GDM1 (cell line): ENCODE measurements around the gene RGS2.

Experiments
- DNase-seq: peaks from one replicate; lab custom pipeline; 2025; lab: John Stamatoyannopoulos, UW

RGS2 gene, protein sequence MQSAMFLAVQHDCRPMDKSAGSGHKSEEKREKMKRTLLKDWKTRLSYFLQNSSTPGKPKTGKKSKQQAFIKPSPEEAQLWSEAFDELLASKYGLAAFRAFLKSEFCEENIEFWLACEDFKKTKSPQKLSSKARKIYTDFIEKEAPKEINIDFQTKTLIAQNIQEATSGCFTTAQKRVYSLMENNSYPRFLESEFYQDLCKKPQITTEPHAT

DNA sequence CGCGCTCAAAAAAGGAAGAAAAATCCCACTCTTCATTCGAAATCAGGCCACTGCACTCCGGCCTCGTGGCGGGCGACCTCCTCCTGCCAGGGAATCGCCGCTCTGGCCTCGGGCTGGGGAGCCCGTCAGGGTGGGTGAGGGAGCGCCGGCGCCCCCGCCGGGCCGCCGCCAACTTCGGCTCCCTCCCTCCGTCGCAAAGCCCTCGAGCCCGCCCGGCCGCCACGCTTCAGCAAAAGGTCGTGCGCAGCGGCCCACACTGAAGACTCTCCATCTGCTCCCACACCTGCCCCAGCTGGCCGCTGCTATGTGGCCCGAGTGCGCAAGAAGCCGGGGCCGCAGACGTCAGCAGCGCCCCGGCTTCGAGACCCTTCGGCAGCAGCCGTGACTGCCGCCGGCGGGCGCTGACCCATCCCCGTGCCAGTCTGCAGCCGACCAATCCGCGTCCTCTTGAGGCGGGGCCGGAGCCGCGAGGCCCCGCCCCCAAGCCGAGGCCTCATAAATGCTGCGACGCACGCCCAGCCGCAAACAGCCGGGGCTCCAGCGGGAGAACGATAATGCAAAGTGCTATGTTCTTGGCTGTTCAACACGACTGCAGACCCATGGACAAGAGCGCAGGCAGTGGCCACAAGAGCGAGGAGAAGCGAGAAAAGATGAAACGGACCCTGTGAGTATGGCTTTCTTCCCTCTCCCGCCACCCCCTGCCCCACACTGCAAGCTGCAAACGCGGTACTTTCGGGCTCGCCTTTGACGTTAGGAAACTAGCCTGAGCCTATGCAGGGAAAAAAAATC is at the start of gene RGS2:
Gene RGS2, plus strand, starts transcription at position 522 of the 789 bp plus-strand sequence. Its CDS starts 33 bp downstream, at position 555.
- DNase-seq, result peak; percentile 79

DNA sequence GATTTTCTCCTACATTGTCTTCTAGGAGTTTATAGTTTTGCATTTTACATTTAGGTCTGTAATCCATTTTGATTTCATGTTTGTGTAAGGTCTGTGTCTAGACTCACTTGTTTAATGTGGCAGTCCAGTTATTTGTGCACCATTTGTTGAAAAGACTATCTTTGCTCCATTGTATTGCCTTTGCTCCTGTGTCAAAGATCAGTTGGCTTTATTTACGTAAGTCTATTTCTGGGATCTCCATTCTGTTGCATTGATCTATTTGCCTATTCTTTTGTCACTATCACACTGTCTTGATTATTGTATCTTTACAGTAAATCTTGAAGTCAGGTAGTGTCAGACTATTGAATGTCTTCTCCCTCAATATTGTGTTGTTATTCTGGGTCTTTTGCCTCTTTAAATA is 49.7 kb upstream of the RGS2 start:
- DNase-seq, result no peak

DNA sequence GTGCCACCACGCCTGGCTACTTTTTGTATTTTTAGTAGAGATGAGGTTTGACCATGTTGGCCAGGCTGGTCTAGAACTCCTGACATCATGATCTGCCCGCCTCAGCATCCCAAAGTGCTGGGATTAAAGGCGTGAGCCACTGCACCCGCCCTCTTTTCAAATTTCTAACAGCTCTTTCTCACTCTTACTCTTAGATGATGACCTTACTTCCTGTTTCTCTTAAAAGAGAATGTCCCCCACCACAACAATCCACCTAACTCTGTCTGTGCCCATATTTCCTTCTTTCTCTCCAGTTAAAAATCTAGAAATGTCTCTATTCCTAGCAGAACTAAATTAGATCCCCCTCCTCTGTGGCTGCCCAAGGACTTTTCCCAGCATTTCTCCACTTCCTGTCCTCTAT is 46.6 kb upstream of the RGS2 start:
- no peak for DNase-seq

DNA sequence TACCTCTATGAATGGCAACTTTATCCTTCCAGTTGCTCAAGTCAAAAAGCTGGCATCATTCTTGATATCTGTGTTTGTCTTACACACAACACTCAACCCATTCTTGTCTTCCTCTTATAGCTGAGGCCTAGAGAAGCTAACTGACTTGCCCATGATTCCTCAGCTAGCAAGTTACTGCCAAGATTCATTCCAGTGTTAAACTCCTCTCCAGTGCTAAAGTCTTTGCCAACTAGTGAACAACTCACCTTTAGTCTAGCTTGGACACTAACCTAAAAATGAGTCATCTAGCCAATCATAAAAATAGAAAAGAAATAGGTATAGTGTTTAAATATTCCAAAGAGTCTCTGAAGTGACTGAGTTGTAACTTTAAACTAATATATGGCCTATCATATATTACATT is 45.6 kb upstream of the RGS2 start:
- no peak for DNase-seq

DNA sequence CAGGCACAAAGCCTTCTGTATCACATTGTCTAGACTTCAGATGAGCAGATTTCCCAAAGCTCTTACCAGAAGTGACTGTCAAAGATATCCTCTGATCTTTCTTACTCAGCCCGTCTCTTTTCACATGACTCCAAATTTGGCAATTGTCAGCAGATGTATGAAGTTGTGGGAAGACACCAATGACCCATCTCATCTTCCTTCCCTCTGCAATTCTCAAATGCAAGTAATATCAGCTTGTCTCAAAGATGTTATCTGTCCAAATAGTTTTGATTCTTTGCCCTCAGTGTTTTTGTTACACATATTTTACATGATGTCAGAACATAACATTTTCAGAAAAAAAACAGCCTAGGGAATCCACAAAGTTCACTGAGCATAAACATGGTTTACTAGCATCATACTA is 45.1 kb upstream of the RGS2 start:
- no peak for DNase-seq

DNA sequence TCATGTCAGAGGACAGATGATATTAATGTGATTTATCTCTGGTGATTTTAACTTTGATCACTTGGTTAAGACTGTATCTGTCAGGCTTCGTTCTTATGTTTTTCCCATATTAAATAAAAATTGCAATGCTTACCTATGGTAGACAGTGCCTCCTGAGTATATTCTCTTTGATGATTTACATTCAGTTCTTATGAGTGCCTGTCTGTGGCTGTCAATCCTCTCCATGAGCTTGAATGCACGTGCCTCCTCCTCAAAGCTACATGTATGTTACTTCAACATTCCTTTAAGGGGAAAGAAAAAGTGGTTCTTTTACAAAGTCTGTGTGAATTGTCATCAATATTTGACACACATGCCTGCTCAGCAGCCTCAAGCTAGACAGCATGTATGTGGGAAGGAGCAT is 44.2 kb upstream of the RGS2 start:
- DNase-seq, result no peak

DNA sequence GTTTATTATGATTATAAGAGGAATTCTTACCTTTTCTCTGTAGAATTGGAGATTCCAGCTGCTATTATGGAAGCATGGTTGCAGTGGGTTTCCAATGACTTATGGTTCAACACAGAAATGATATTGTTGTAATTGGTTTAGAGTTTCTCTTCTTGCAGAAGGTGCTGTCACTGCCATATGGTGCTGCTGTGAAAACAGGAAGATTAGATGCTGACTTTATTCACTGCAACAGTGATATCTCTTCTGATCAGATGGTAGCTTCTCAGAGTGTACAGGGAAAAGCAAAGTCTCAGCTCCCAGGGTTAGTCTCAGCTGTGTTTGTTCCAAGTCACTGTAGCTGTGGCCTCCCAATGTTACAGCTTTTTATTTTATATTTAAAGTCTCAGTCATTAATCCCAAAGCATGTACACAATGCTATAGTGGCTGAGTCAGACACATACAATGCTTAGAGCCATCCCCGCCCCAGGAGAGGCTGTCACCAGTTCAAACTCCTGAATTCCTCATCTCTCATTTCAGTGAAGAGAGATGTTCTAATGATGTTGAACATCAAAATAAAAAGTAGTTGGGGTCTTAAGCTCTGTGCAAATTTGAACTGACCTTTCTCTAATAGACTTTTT is 42.7 kb upstream of the RGS2 start:
- no peak for DNase-seq

DNA sequence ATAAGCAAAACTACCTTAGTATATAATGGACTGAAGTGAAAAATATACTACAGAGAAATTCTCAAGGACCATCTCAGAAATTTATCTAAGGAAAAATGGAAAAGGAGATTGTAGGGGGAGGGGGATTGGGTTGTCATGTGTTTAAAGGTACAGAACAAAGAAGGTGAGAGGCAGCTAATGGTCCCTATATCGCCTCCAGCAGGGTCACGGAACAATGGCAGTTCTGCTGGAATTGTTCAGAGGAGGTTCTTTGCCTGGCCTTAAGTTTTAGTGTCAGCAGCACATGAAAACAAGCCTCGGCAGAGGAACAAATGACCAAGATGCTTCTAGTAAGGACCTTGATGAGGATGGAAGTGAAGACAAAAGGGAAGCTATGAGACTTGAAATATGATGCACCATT is 42.0 kb upstream of the RGS2 start:
- DNase-seq, result no peak

DNA sequence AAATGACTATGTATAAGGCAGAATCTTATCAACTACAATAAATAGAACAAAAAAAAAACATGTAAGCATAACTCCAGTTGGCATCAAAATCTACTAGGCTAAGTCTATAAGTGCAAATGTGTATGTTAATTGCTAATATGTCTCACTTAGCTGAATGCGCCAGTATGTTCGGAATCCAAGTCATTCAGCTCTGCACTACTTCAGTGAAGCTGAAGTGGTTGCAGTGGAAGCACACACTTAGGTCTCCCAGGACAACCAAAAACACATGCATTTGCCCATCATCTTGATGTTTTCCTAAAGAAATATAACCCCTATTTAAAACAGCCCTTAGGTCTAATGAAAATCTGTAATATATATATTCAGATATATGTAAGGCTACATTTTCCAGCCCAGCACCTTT is 41.0 kb upstream of the RGS2 start:
- no peak for DNase-seq

DNA sequence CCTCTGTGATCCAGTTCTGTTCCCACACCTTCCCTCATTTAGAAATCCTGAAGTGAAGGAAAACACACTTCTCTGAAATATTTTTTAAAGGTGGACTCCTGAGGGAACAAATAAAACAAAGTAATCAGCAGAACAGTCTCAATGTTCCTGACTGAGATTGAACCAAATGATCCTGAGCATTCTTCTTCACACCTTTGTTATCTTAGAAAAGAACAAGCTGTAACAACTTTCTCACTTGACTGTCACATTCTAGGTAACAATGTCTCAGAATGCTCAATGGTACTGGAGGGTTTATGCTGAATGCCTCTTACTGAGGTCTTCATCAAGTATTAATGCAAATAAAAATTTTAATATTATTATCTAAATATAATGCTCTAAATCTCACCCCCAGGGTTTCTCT is 40.4 kb upstream of the RGS2 start:
- DNase-seq, result no peak

DNA sequence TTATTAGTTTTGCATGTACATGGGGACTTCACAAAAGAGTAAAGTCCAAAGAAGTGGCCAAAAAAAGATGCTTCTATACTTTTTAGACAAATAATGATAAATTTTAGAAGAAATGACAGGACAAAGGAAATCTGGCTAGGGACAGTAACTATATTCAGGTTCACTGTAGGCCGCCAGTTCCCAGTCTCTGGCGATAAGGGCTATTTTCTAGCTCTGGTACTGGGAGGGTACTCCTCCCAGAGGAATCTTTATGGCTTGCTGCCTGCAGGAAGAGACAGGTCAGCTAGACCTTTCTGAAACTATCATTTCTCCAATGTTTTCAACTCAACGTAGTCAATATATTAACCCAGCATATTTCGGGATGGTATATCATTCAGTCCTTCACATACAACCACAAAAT is 37.5 kb upstream of the RGS2 start:
- DNase-seq, result no peak

DNA sequence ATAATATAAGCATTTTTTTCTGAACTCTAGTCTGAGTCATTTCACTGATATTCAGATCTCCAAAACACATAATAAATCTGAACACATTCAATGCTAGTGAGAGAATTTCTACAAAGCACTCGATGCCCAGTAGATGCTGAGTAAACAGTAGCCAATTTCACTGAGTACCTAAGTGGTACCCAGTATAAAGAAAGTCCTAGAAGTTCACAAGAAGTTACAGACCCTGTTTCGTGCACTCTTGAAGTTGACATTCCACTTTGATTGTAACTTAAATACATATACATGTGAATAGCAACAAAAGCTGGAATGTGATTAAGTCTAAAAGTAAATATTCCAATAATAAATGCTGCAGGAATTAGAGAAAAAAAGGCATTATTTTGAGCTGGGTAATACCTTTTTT is 33.2 kb upstream of the RGS2 start:
- no peak for DNase-seq

DNA sequence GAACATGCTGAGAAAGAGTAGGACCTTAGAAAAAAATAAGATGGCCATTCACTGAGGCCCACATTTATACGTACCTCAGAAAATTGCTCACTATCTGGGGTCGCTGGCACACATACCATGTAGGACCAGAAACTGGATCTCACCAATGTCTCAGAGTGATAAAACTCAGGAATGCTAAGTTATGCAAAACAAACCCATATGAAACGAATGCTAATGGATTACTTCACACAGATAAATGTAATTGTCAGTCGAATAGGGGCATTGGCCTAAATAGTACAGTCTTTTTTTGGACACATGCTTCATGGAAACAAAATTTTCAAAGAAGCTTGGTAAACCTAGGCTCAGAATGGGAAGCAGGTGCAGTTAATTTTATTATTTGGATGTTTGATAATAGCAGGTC is 32.6 kb upstream of the RGS2 start:
- DNase-seq, result no peak

DNA sequence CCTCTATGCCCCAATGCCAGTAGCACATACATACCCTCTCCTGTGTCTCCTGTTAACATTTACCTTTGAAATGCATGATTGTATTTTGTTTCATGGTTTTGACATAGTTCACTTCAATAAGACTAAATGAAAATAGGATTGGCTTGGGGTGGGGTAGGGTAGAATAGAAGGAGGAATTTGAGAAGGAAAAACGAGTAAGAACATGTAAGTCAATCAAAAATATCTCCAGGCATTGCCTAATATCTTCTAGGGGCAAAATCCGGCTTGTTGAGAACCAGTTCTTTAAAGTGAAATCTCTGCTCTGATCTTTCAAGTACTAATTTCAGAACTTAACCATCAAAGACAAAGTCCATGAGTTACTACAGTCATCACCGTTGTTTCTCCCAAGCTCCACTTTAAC is 31.8 kb upstream of the RGS2 start:
- DNase-seq, result no peak

DNA sequence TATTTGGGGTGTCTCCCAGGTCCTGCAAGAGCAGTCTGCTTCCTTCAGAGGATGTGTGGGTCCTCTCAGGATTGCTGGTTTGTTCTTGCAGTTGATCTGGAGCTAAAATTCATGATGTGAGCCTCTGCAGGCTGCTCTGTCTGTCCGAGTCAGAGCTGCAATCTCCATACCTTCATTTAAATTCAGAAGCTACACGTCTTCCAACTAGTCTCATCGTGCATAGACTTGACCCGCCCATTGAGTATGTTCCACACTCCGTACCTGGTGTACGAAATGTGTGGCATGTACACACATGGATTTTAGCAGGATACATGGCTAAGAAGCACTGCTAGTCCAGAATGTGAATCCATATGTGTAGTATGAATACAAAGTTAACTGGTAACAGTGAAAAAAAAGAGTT is 25.0 kb upstream of the RGS2 start:
- no peak for DNase-seq

DNA sequence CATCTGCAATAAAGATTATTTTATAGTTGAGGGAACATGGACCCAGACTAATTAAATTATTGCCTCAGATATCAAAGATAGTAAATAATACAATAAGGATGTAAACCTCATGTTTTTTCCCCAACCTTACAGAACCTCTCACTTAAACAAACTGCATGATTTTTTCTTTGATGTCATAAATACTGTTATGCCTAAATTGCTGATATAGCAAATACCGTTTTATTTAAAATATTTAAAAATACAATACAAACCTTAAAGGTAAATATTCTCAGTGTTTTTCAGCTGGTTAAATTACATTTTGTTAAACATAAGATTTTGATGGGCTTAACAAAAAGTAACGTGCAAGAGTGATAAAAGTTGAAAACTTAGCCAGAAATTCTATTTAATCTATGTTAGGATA is 24.4 kb upstream of the RGS2 start:
- DNase-seq, result no peak

DNA sequence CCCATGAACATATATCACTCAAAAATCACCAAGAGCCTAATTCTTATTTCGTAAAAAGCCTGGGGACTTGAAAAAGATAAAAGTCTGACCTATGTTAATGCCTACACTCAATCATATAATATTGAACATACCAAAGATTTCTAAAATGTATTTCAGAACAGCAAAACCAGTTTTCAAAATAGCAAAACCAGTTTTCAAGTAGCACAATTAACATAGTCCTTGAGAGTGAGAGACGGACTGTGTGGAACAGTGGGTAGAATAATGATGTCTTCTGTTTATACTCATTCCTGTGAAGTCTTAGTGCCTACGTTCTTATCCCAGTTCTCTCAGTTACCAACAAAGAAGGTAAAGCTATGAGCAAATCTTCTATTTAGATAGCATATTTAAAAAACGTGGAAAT is 22.3 kb upstream of the RGS2 start:
- no peak for DNase-seq

DNA sequence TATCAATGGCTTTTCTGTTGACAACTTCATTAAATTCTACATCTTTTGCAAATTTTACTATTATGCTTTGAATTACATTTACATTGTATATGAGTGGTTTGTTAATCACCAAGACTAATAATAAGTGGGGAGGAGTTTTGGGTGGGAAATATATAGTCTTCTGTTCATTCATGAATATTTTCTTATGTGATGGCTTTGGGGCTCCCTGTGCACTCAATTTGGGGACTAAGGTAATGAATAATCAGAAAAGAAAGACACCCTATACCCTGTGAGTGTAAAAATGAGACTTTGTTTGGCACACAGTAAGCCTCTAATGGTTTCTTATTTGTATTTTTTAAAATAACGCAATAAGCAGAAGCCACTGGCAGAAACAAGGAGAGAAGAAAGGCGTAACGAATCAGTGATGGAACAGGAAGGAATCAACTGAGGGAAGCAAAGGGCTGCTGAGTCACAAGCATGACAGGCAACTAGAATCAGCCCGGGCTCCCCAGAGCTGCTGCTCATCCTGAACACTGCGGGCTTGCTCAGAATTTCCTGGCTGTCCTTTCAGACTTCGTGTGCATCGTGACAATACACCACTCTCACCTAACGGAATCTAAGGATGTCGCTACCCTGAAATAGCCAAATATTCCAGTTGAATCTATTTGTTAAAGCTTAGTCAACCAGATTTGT is 20.8 kb upstream of the RGS2 start:
- DNase-seq, result peak; percentile 5

DNA sequence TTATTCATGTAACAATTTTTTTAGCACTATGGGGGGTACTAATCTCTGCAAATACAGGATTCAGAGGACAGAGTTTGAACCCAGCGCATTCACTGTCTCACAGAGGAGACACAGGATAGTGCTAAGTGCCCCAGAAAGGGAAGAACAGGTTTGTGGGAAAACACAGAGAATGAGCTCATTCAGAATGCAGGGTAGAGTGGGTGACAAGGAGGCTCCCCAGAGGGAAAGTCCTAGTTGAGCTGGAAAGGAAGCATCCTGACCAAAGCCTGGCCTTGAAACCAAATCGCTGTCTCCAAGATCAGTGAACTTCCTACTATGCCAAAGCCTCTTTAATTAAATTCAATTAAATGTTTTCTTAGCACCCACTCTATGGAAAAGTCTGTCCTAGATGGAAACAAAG is 19.0 kb upstream of the RGS2 start:
- DNase-seq, result no peak

DNA sequence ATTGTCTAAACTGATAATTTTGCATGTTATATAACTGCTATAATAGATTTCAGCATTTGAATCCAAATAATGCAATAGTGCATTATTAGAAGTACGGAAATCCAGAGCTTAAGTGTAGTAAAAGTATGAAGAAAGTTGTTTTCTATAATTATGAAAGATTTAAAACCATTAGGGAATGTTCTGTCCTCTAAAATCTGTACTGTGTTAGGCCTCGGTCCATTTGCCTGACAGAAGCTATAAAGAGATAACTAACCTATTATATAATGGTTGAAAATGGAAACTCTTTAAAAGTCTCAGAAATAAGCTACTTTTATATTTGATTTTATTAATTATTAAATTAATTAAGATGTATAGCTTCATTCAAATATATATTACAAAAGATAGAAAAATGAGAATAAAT is 16.2 kb upstream of the RGS2 start:
- DNase-seq, result no peak

DNA sequence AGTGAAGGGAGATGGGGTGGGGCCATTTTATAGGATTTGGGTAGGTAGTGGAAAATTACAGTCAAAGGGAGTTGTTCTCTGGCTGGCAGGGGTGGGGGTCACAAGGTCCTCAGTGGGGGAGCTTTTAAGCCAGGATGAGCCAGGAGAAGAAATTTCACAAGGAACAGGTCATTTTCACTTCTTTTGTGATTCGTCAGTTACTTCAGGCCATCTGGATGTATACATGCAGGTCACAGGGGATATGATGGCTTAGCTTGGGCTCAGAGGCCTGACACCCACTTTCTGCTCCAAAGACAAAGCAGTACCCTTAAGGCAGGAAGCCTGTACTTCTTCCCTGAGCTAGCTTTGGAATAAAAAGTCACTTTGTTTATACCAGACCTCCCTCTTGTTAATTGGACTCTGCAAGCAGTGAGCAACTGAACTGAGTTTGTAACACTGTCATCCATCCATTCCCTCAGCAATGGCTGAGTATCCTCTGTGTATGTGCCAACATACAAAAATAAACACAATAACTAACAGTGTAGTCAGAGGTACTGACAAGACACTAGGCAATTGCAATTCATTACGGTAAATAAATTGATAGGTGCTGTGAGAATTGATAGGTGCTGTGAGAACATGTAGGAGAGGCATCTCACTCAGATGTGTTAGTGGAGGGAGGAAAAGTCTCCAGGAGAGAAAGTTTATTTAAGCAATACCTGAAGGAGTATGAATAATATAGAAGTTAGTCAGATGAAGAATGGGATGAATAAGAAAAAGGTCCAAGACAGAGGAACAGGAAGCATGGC is 14.7 kb upstream of the RGS2 start:
- DNase-seq, result no peak

DNA sequence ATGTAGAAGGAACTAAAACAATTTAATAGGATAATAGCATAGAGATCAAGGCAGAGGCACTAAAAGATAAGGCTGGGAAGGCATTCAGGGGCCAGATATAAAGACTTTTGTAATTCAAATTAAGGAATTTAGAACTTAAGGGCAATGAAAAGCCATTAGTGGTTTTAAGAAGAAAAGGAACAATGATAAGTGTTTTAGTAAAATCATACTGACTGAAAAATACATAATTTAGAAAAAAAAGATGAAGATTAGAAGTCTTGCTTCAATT is 14.1 kb upstream of the RGS2 start:
- no peak for DNase-seq
